GM10248 (cell line): ENCODE data around the gene FBXW11.

ENCODE experiments used
- CTCF ChIA-PET: fragments of 300-600 bp; sonication (Branson Sonifier 250); formaldehyde crosslinking; extraction: SDS; loops from one replicate; lab custom pipeline; 2021; ENCODE audit warnings: antibody characterized with exemption; lab: Yijun Ruan, JAX
- POLR2A ChIA-PET: fragments of 350-650 bp; sonication (Branson Sonifier 250); formaldehyde crosslinking; extraction: SDS; loops from one replicate; lab custom pipeline; 2020; ENCODE audit warnings: antibody characterized with exemption; lab: Yijun Ruan, JAX
- DNase-seq: peaks from one replicate; pipeline ENCODE4 v3.0.0; 2012; ENCODE audit errors: extremely low spot score
- TF ChIP-seq, protein P1 (sequence below): IDR thresholded peaks from 2 replicates; pipeline ENCODE4 v1.5.1; 2012; ENCODE audit warnings: mild to moderate bottlenecking, low read depth; ENCODE audit errors: extremely low read depth, missing control alignments, control extremely low read depth

Gene FBXW11

DNA sequence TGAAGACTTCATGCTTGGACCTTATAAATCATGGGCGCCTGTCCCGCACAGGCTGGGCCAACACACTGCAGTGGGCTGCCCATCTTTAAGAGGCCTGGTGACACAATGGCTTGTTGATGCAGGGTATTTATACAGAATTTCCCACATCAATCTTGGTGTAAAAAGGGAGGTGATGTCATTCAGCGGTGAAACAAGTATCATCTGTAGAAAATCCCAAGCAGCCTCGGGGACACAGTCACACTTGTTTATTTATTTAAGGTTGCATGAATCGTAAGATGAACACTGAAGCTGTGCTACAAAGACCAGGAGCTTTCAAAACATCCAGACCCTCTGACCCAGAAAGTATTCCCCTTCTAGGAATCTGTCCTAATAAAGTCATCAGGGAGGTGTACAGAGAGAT lies 180.3 kb downstream of the FBXW11 start:
- ChIA-PET POLR2A (no interaction called here), CTCF (no interaction called here)
- no peak for DNase-seq
- TF ChIP-seq, protein P1, sequence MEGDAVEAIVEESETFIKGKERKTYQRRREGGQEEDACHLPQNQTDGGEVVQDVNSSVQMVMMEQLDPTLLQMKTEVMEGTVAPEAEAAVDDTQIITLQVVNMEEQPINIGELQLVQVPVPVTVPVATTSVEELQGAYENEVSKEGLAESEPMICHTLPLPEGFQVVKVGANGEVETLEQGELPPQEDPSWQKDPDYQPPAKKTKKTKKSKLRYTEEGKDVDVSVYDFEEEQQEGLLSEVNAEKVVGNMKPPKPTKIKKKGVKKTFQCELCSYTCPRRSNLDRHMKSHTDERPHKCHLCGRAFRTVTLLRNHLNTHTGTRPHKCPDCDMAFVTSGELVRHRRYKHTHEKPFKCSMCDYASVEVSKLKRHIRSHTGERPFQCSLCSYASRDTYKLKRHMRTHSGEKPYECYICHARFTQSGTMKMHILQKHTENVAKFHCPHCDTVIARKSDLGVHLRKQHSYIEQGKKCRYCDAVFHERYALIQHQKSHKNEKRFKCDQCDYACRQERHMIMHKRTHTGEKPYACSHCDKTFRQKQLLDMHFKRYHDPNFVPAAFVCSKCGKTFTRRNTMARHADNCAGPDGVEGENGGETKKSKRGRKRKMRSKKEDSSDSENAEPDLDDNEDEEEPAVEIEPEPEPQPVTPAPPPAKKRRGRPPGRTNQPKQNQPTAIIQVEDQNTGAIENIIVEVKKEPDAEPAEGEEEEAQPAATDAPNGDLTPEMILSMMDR, result no peak

GRCh38 chr5:171825051-171825450 lies 181.4 kb downstream of the FBXW11 start:
- ChIA-PET POLR2A (no interaction called here), CTCF (no interaction called here)
- TF ChIP-seq, protein P1, result no peak
- DNase-seq, result no peak

GRCh38 chr5:171823269-171823668 lies 183.2 kb downstream of the FBXW11 start:
- TF ChIP-seq, protein P1, result no peak
- DNase-seq, result no peak
- POLR2A ChIA-PET, result no interaction called here
- CTCF ChIA-PET, result interaction anchor here (1.5 to 1.8 kb wide), 3 partner anchors 10 to 17 kb away, joined by 3 to 5 read pairs (median 4); no protein-coding TSS in a partner anchor

- TF ChIP-seq, protein P1, result no peak
- DNase-seq, result no peak
- POLR2A ChIA-PET, result no interaction called here
- CTCF ChIA-PET, result interaction anchor here (1.8 kb wide), 1 partner anchor 8 kb away, joined by 4 read pairs; no protein-coding TSS in a partner anchor
Measured at GRCh38 chr5:171821286-171821685, 185.2 kb downstream of the FBXW11 start.

- POLR2A ChIA-PET, result no interaction called here
- TF ChIP-seq, protein P1, result no peak
- no peak for DNase-seq
- CTCF ChIA-PET, result interaction anchor here (0.7 kb wide), 1 partner anchor 9 kb away, joined by 3 read pairs; no protein-coding TSS in a partner anchor
Measured at GRCh38 chr5:171820561-171820960, 185.9 kb downstream of the FBXW11 start.

DNA sequence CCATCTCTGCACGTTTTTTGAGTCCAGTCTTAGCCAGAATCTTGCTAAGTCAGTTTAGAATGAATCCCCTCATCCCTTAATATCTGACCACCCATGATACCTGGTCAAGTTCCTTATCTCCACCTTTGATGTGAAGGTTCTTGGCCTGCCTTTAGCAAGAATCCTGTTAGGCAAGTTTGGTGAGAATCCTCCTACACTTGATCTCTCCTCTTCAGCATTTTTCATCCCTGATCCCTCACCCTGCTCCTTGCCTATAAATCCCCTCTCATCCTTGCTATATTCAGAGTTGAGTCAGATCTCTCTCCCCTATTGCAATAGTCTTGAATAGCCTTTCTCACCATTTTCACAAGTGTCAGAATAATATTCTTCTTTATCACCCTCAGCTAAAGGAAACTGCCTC lies 189.8 kb downstream of the FBXW11 start:
- ChIA-PET CTCF (no interaction called here), POLR2A (no interaction called here)
- no peak for DNase-seq
- TF ChIP-seq, protein P1, result no peak

GRCh38 chr5:171813813-171814490 lies 192.5 kb downstream of the FBXW11 start:
- CTCF ChIA-PET, result interaction anchor here (1.2 to 2.1 kb wide), 3 partner anchors 8 to 11 kb away, joined by 3 to 7 read pairs (median 4); no protein-coding TSS in a partner anchor
- no peak for DNase-seq
- TF ChIP-seq, protein P1, result no peak
- POLR2A ChIA-PET, result no interaction called here
